WERI-Rb-1 (cell line): ENCODE data around the gene ZNF514.
"Not testable (repeated sequence)": the region's sequence is repeated elsewhere in the genome, so short reads cannot be mapped to it uniquely, and the experiment has no call there.

Experiments
- DNase-seq: peaks from one replicate; pipeline ENCODE4 v3.0.0-alpha.2; 2020
- H3K27ac ChIP-seq: fragments of 250-450 bp; sonication (Bioruptor Pico); 2 replicates; pipeline ENCODE4 v1.5.1; 2020; ENCODE audit warnings: mild to moderate bottlenecking, moderate library complexity
- H3K27me3 ChIP-seq: fragments of 250-450 bp; sonication (Bioruptor Pico); 2 replicates; pipeline ENCODE4 v1.5.1; 2021; ENCODE audit warnings: mild to moderate bottlenecking, low read depth, moderate library complexity; ENCODE audit not compliant: insufficient read depth, severe bottlenecking
- H3K36me3 ChIP-seq: fragments of 250-450 bp; sonication (Bioruptor Pico); 2 replicates; pipeline ENCODE4 v1.5.1; 2020; ENCODE audit warnings: mild to moderate bottlenecking, moderate library complexity
- H3K4me3 ChIP-seq: 2 replicates; pipeline ENCODE4 v1.5.1; 2011; ENCODE audit warnings: low read depth, mild to moderate bottlenecking, control low read depth, low read length
- H3K9me3 ChIP-seq: fragments of 250-450 bp; sonication (Bioruptor Pico); 2 replicates; pipeline ENCODE4 v1.5.1; 2021; ENCODE audit warnings: mild to moderate bottlenecking, moderate library complexity; ENCODE audit not compliant: severe bottlenecking
- CTCF ChIP-seq: IDR thresholded peaks from 2 replicates; pipeline ENCODE4 v1.5.1; 2011; ENCODE audit warnings: low read depth, mild to moderate bottlenecking, control low read depth, inconsistent platforms, low read length

The ZNF514 gene

DNA sequence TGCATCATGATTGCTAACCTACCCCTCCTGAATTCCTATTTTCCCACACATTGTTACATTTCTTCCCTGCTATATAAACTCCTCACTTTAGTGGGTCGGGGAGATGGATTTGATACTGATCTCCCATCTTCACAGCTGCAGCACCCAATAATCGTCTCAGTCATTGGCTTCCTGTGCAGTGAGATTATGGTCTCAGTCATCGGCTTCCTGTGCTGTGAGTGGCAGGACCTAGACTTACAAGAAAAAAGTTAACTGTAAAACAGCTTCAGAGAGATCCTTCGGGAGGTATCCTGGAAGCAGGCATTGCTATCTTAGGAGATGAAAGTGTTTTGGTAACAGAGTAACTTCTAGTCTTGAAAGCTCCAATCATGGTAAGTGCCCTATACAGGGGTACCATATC, 44.3 kb upstream of the ZNF514 start:
- H3K36me3 ChIP-seq: peaks cover 4% of the 10 kb centered on the region
- peaks cover 2% of the 10 kb centered on the region for H3K9me3 ChIP-seq
- no peak overlapping the region for H3K4me3 ChIP-seq
- H3K27me3 ChIP-seq: no peaks in the 10 kb centered on the region
- no peak for TF ChIP-seq CTCF
- no peak for DNase-seq
- no peak overlapping the region for H3K27ac ChIP-seq

DNA sequence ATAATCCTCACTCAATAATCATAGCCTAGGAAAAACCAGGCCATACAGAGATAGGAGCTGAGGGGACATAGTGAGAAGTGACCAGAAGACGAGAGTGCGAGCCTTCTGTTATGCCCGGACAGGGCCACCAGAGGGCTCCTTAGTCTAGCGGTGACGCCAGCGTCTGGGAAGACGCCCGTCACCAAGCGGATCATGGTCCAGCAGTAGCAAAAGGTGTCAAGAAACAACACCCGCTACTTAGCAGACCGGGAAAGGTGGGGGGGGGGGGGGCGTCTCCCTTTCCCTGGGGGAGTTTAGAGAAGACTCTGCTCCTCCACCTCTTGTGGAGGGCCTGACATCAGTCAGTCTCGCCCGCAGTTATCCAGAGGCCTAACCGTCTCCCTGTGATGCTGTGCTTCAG, 33.3 kb upstream of the ZNF514 start:
- not testable (repeated sequence) for H3K27me3 ChIP-seq, H3K4me3 ChIP-seq, H3K36me3 ChIP-seq, H3K27ac ChIP-seq, H3K9me3 ChIP-seq
- TF ChIP-seq CTCF: peak; percentile 60
- peak; percentile 78 for DNase-seq

GRCh38 chr2:95185973-95186372, 26.3 kb upstream of the ZNF514 start:
- DNase-seq: no peak
- Histone ChIP-seq H3K27ac (no peak overlapping the region), H3K27me3 (no peaks in the 10 kb centered on the region), H3K9me3 (peaks cover 4% of the 10 kb centered on the region), H3K4me3 (no peak overlapping the region), H3K36me3 (peaks cover 9% of the 10 kb centered on the region)
- TF ChIP-seq CTCF: no peak

DNA sequence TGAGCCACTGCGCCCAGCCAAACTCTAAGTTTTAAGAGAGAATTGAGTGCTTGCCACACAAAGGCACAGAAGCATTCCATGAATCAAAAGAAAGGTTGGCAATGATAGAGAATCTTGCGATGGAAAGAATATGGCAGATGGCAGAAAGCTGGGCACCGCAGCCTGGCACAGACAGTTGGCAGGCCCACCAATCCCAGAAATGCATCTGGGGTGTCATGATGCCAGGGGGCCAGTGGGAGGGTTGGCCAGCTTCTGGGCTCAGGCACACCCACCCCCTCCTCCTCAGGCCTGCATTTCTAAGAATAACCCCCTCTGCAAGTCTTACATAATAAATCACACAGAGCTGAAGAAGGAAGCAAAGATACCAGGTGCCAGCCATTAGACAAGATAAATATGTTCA, 25.5 kb upstream of the ZNF514 start:
- peaks cover 6% of the 10 kb centered on the region for H3K9me3 ChIP-seq
- DNase-seq: no peak

GRCh38 chr2:95181774-95182173, 22.1 kb upstream of the ZNF514 start:
- TF ChIP-seq CTCF: no peak
- H3K36me3 ChIP-seq: peaks cover 20% of the 10 kb centered on the region

More for the DNA sequence above, 25.5 kb upstream of the ZNF514 start:
- peaks cover 17% of the 10 kb centered on the region for H3K36me3 ChIP-seq
- H3K4me3 ChIP-seq: no peak overlapping the region
- TF ChIP-seq CTCF: no peak
- H3K27ac ChIP-seq: no peak overlapping the region
- H3K27me3 ChIP-seq: no peaks in the 10 kb centered on the region

DNA sequence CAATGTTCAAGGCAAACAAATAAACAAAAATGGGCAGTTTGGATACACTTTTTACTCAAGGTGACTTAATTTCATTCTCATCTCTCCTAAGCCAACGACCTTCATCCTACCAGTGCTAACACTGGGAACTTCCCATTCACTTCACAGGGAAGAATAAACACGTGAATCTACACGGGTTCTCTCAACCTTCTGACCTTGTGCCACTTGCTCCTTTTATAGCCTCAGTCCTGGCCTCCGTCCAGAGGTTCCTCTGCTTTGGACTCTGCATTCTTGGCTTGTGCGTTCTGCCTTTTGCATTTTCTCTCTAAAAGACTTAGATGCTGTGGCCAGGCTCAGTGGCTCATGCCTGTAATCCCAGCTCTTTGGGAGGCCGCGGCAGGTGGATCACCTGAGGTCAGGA, 19.8 kb upstream of the ZNF514 start:
- Histone ChIP-seq H3K9me3 (peaks cover 9% of the 10 kb centered on the region), H3K27me3 (no peaks in the 10 kb centered on the region), H3K36me3 (peaks cover 20% of the 10 kb centered on the region), H3K4me3 (no peak overlapping the region), H3K27ac (no peak overlapping the region)
- no peak for DNase-seq
- TF ChIP-seq CTCF: no peak

More at GRCh38 chr2:95181774-95182173, 22.1 kb upstream of the ZNF514 start:
- no peak overlapping the region for H3K27ac ChIP-seq
- no peak overlapping the region for H3K4me3 ChIP-seq
- H3K9me3 ChIP-seq: peaks cover 6% of the 10 kb centered on the region
- no peak for DNase-seq
- no peaks in the 10 kb centered on the region for H3K27me3 ChIP-seq
